OCI-LY3 (cell line): Measurements from ENCODE around the gene VPS35L.

Source experiments
- CTCF ChIP-seq: fragments of 200-600, 300-600 bp; sonication (generic); IDR thresholded peaks from 2 replicates; pipeline ENCODE4 v1.5.1; 2014; ENCODE audit warnings: antibody characterized with exemption, low read length, low read depth
- EZH2phosphoT487 ChIP-seq: fragments of 200-600 bp; shearing (Covaris generic); IDR thresholded peaks from 2 replicates; pipeline ENCODE4 v1.6.1; 2018; ENCODE audit warnings: antibody characterized with exemption, mixed run types, low read depth

GRCh38 chr16:19567560-19567959 is 12.1 kb downstream of the VPS35L start:
- TF ChIP-seq CTCF: no peak
- no peak for TF ChIP-seq EZH2phosphoT487
